Anterior cingulate cortex (tissue), 58 donors: ENCODE results near the gene EBP.

Experiments
- DNase-seq, 58 donors: peaks; one replicate each; lab custom pipeline; 2025; lab: John Stamatoyannopoulos, UW

Gene EBP

DNA sequence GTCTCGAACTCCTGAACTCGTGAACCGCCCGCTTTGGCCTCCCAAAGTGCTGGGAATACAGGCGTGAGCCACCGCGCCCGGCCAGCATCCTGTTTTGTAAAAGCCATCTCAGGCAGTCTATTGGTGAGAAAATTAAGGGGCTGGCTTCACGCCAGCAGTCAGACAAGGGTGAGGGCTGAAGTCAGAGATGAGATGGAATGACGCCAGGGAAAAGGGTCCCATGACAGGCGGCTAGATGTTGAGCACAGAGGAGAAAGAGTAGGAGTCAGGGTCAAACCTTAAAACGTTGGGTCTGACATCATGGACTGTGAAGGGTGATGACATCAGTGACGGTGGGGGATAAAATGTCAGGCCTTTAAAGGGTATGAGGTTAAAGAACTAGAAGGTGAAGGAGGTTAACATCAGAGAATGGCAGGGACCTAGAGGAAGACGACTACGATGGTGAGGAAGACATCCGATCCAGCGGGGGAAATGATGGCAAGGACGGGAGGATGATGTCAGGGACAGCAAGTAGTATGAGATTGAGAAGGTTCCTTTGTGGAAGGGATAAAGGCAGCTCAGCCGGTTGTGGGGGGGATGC is 52.2 kb downstream of the EBP start:
- DNase-seq, result peak in 13 of 58 donors; percentile 5 to 53 (median 15)

DNA sequence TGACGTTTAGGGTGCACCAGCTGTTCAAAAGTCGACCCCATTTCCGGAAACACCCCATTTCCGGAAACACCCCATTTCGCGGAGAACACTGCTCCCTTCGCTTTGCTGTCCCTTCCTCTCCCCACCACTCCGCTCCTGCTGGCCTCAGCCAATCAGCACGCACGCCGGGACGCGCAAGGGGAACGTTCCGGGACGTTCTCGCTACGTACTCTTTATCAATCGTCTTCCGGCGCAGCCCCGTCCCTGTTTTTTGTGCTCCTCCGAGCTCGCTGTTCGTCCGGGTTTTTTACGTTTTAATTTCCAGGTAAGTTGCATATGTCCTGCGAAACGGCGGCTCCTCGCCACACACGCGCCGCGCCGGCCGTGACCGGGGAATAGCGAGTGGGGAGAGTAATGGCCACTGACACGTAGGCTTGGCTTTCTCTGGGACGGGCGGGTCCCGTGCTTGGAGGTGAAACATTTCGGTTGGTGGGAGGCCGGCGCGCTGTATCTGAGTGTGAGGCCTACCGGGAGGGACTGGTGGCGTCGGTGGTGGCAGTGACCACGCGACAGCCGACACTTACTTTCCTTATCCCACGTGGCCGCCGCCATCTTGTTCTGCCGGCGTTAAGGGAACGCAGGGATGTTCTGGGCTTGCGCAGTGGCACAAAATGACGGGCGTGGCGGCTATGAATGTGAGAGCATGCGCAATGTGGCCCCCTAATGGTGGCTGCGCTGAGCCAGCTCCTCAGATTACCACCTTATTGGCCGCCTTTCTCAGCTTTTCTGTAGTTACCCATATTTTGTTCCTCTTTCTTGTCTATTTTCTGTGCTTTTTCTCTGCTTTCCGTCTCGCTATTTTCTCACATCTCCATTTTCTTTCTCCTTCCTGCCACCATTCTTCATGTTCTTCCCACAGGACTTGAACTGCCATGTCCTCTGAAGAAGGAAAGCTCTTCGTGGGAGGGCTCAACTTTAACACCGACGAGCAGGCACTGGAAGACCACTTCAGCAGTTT is 53.0 kb downstream of the EBP start, which contains the start of gene RBM3:
Gene RBM3 (plus strand): TSS at position 215 of the 997 bp plus-strand sequence. CDS start 697 bp downstream, at position 912.
- peak; percentile 27 to 95 (median 84) for DNase-seq

DNA sequence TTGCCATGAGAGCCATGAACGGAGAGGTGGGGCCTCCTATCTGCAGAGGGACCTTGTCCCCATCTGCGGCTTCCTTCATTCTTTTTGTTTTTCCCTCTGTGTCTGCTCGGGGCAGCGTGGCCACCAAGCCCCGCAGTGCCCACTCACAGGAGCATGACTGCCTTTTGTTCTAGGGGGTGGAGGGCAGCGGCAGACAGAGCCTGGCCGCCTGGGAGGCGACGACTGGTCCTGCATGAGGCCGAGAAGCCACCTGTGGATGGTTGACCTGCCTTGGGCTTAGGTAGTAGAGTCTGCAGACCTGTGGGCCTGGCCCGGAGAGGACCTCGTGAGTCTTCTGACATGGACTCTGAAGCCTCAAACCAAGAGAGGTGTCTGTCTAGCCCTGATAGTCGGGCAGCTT is 54.0 kb downstream of the EBP start:
- DNase-seq, result no peak

DNA sequence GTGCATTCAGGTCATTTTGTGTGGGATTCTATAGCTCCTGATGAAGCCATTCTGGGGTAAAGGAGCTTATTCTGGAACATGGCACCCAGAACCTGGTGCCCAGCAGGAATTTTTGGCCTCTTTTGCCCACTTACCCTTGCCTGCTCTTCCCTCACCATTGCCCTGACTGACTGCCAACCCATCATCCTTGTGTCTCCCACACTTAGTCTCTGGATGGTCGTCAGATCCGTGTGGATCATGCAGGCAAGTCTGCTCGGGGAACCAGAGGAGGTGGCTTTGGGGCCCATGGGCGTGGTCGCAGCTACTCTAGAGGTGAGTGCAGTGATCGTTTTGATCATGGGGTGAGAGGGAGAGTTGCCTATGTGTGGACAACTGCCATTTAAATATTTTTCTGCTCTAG is 54.5 kb downstream of the EBP start:
- DNase-seq, result no peak
